ENCODE measurements around the gene ACCS. TPM values are rescaled to one million over a fixed set of nuclear protein-coding genes. Genes with fewer than 3 reads are reported as not detected.

ACCS gene
- total RNA-seq, 1 experiment from 2014 or later: 7.5 TPM

DNA sequence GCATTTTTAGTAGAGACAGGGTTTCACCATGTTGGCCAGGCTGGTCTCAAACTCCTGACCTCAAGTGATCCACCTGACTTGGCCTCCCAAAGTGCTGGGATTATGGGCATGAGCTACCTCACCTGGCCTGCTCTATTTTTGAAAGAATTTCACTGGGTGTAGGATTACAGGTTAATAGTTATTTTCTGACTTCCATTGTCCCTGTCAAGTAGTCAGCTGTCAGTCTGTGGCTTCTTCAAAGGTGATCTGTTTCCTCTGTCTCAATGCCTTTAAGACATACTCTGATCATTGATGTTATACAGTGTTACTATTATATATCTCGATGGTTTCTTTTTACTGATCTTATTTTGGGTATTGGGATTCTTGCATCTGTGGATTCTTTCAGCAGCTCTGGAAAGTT, 19.3 kb downstream of the ACCS start:
- TF ChIP-seq, protein P1, sequence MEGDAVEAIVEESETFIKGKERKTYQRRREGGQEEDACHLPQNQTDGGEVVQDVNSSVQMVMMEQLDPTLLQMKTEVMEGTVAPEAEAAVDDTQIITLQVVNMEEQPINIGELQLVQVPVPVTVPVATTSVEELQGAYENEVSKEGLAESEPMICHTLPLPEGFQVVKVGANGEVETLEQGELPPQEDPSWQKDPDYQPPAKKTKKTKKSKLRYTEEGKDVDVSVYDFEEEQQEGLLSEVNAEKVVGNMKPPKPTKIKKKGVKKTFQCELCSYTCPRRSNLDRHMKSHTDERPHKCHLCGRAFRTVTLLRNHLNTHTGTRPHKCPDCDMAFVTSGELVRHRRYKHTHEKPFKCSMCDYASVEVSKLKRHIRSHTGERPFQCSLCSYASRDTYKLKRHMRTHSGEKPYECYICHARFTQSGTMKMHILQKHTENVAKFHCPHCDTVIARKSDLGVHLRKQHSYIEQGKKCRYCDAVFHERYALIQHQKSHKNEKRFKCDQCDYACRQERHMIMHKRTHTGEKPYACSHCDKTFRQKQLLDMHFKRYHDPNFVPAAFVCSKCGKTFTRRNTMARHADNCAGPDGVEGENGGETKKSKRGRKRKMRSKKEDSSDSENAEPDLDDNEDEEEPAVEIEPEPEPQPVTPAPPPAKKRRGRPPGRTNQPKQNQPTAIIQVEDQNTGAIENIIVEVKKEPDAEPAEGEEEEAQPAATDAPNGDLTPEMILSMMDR (conservative IDR thresholded peaks at IDR 0.05): no peak
- Histone ChIP-seq H3K23ac (ENCODE audit: insufficient read length, low read depth, low read length) (no peak overlapping the region), H4K91ac (ENCODE audit: insufficient read length, low read depth, low read length) (no peak overlapping the region), H2BK12ac (ENCODE audit: insufficient read length, low read depth, low read length) (no peak overlapping the region), H3K9me3 (ENCODE audit: control insufficient read depth, low read depth, low read length) (no peaks in the 10 kb centered on the region), H3K79me1 (ENCODE audit: insufficient read depth, low read depth, low read length, poor library complexity, severe bottlenecking) (no peaks in the 10 kb centered on the region), H2BK15ac (ENCODE audit: low read depth, low read length) (no peak overlapping the region), H4K5ac (ENCODE audit: insufficient read length, low read depth, low read length) (no peak overlapping the region), H2AK5ac (ENCODE audit: insufficient read length, low read length) (no peak overlapping the region), H2BK120ac (ENCODE audit: low read depth, low read length, poor library complexity, severe bottlenecking) (no peak overlapping the region), H3K27ac (ENCODE audit: insufficient read length, low read depth, low read length) (no peak overlapping the region), H3K18ac (ENCODE audit: insufficient read length, low read depth, low read length) (no peak overlapping the region), H3K27me3 (ENCODE audit: insufficient read depth, low read length) (no peaks in the 10 kb centered on the region), H3K79me2 (ENCODE audit: insufficient read depth, low read length) (no peaks in the 10 kb centered on the region), H3K23me2 (ENCODE audit: insufficient read length, low read depth, low read length, poor library complexity, severe bottlenecking) (no peaks in the 10 kb centered on the region), H2AFZ (ENCODE audit: low read length) (no peak overlapping the region), H3K4me2 (ENCODE audit: insufficient read depth, insufficient read length, low read length) (no peak overlapping the region), H3K4me1 (ENCODE audit: insufficient read depth, low read length) (no peaks in the 10 kb centered on the region), H2BK5ac (ENCODE audit: insufficient read length, low read length) (no peak overlapping the region), H4K8ac (replicated peaks; ENCODE audit: insufficient read length, low read depth, low read length) (no peak overlapping the region), H4K20me1 (ENCODE audit: control insufficient read depth, insufficient read depth, insufficient read length) (no peaks in the 10 kb centered on the region), H3K9ac (ENCODE audit: extremely low read depth, insufficient read length, low read length) (no peak overlapping the region), H3K56ac (ENCODE audit: insufficient read length, low read depth, low read length) (no peak overlapping the region), H3T11ph (ENCODE audit: low read length) (no peak overlapping the region), H3K14ac (ENCODE audit: insufficient read depth, low read length) (no peak overlapping the region), H2BK20ac (ENCODE audit: low read depth, low read length, poor library complexity, severe bottlenecking) (no peak overlapping the region), H3K4ac (ENCODE audit: low read depth, low read length) (no peak overlapping the region)
- no peaks in the 10 kb centered on the region for H3K4me1 Mint-ChIP-seq
- DNase-seq: no peak
- no peak overlapping the region for H3K27ac Mint-ChIP-seq
- WGBS (ENCODE audit: extremely low coverage, insufficient read length, low lambda C conversion rate): no CpG with 5 or more reads among the region's 1 CpG
- H3K36me3 Mint-ChIP-seq (ENCODE audit: insufficient read depth in 1 of 3, low read depth in 3 of 3): peaks cover 7 to 23% (median 8%) of the 10 kb centered on the region in 3 experiments; a peak in 6 of 7 replicates
- H3K9me3 Mint-ChIP-seq: peaks cover 20 to 23% of the 10 kb centered on the region in 2 experiments
- H3K27me3 Mint-ChIP-seq (ENCODE audit: low read depth): peaks cover 7% of the 10 kb centered on the region
- H3K4me3 Mint-ChIP-seq: no peak overlapping the region

Measured in H9 (cell line).